Hepatocyte (in vitro differentiated cells): Measurements from ENCODE around the gene ATG13.

ENCODE experiments used
- CTCF ChIP-seq: fragments of 200-600 bp; sonication (generic); IDR thresholded peaks from 2 replicates; pipeline ENCODE4 v1.5.1; 2016; ENCODE audit warnings: antibody characterized with exemption, mild to moderate bottlenecking; ENCODE audit not compliant: poor library complexity
- EZH2 ChIP-seq: fragments of 200-600 bp; sonication (generic); IDR thresholded peaks from 2 replicates; pipeline ENCODE4 v1.6.1; 2016; ENCODE audit warnings: antibody characterized with exemption, mild to moderate bottlenecking, borderline replicate concordance
- EZH2phosphoT487 ChIP-seq: fragments of 200-600 bp; sonication (generic); IDR thresholded peaks from one replicate; pipeline ENCODE4 v1.6.1; 2018; ENCODE audit warnings: antibody characterized with exemption, mild to moderate bottlenecking, low read depth, moderate library complexity; ENCODE audit not compliant: unreplicated experiment, severe bottlenecking

- TF ChIP-seq CTCF: no peak
- TF ChIP-seq EZH2: no peak
- no peak for TF ChIP-seq EZH2phosphoT487
These were observed 1.5 kb downstream of the ATG13 start for GRCh38 chr11:46618837-46619236.
